GM21390 (cell line): ENCODE measurements around the gene ATRX.
"Not testable (repeated sequence)": the region's sequence is repeated elsewhere in the genome, so short reads cannot be mapped to it uniquely, and the experiment has no call there.

ENCODE experiments used
- ATAC-seq: cut with Tn5 transposase; IDR thresholded peaks from one replicate; pipeline ENCODE4 v1.9.1; 2021; ENCODE audit not compliant: unreplicated experiment

The ATRX gene

DNA sequence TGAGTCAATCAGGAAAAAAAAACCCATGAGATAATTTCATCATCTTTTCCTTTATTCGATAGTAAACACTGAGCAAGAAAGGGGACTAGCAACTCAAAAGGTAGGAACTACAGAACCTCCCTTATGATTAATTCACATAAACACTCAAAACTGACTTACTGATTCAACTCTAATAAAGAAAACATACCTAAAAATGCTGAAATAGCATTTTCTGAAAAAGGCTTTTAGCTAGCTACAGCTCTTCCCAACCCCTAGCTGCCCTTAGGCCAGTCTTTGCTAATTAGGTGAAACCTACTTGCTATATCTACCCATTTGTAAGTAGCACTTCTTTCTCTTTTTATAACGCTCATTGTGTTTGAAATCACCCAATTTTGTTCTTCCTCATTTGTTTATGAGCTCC, 150.6 kb downstream of the ATRX start:
- ATAC-seq: no peak

DNA sequence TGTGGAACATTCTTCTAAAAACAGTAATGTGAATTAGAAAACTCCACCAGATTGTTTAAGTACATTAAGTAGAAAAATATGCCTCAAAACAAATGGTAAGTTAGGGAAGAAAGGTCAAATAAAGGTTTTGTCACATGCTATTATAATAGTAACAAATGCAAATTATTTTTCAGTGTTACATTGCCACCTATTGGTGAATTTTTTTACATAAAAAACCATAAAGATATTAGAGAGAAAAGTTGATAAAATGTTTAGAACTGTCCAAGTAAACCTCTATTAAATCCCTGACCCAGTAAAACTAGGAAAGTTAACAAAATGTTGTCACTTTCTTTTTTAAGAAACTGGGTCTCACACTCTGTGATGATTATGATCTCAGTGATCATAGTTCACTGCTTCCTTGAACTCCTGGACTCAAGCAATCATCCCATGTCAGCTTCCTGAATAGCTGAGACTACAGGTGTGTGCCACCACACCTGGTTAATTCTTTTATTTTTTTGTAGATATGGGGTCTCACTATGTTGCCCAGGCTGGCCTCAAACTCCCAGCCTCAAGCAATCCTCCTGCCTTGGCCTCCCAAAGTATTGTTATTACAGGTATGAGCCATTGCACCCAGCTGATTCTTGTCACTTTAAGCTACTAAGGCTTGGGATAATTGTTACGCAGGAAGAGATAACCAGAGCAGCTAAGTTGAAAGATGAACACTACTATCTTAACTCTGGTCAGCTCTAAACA, 157.6 kb downstream of the ATRX start:
- no peak for ATAC-seq

DNA sequence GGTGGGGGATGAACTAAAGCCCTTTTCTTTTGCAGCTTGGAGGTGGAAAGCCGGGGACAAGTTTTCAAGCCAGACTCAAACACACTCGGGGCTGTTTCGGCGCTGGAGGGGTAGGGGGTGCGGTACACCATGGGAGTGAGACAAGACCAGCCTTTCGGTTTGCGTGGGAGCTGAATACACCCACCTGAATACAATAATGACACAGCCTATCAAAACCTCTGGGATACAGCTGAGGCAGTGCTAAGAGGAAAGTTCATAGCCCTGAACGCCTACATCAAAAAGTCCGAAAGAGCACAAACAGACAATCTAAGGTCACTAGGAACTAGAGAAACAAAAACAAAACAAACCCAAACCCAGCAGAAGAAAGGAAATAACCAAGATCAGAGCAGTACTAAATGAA, 163.3 kb downstream of the ATRX start:
- no peak for ATAC-seq

DNA sequence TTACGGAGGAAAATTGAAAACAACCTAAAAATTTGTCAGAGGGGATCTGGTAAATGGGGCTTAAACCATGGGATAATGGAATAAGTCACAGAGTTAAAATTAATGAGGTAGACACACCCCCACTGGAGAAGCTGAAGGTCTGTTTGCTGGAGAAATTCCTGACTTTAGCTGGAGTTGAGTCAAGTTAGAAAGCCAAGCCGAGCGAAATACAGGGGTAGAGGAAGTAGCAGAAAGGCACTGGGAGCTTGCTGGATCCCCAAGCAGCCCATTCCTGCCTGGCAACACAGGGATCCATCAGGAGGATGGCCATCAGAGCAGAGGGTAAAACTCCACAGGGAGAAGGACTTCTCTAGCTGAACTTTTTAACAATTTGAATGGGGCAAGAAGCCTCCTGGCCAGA, 163.8 kb downstream of the ATRX start:
- no peak for ATAC-seq

DNA sequence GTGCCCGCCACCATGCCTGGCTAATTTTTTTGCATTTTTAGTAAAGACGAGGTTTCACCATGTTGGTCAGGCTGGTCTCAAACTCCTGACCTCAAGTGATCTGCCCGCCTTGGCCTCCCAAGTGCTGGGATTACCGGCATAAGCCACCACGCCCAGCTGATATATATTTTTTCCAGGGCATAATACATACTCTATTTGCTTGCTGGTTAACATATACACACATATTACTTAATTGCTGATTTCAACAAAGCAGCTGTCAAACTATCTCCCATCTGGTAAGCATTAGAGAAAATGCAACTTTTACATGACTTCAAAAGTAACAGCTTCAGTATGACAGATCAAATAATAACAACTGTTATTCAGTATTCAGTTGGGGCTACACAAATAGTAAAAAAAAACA, 164.6 kb downstream of the ATRX start:
- ATAC-seq: not testable (repeated sequence)

DNA sequence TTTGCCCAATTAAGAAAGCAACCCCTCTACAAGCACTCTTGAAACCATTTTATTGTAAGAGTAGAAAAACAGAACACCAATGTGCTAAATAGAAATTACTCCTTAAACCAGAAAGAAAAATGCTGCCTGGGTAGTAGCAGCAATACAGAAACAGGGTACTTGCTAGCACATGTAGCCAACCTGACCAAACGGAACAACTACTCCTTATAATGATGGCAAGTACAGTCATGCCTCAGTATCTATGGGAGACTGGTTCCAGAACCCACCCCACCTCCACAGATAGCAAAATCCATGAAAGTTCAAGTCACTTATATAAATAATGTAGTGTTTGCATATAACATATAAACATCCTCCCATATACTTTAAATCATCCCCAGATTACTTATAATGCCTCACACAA, 168.8 kb downstream of the ATRX start:
- ATAC-seq: no peak

DNA sequence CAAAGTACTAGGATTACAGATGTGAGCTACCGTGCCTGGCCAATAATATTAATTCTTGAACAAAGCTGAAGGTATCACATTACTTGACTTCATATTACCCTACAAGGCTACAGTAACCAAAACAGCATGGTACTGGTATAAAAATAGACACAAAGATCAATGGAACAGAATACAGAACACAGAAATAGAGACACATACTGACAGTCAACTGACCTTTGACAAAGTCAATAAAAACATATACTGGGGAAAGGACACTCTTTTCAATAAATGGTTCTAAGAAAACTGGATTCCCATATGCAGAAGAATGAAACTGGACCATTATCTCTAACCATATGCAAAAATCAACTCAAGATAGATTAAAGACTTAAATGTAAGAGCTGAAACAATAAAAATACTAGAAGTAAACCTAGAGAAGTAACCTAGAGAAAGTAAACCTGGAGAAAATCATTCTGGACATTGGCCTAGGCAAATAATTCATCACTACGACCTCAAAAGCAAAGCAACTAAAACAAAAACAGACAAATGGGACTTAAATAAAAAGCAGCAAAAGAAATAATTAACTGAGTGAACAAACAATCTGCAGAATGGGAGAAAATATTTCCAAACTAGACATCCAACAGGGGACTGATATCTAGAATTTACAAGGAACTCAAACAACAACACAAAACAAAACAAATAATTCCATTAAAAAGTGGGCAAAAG, 182.2 kb downstream of the ATRX start:
- ATAC-seq: no peak

DNA sequence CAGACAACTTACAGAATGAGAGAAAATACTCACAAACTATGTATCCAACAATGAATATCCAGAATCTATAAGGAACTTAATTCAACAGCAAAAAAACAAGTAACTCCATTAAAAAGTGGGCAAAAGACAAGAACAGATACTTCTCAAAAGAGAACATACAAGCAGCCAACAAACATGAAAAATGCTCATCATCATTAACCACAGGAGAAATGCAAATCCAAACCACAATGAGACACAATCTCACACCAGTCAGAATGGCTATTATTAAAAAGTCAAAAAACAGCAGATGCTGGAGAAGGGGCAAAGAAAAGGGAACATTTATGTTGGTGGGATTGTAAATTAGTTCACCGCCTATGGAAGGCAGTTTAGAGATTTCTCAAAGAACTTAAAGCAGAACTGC, 188.5 kb downstream of the ATRX start:
- no peak for ATAC-seq

DNA sequence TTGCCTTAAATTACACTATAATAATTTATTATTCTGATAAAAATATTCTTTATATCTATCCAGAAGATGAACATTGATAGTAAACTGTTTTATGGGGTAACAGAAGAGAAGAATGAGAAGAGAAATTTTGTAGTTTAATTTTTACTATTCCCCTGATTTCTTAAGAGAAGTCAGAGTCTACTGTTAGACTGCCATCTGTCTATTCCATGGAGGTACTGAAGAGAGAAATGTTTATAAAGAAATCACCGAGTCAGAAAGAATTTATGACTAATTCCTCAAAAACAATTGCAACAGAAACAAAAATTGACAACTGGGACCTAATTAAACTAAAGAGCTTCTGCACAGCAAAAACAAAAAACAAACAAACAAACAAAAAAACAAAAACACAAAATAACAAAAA, 188.9 kb downstream of the ATRX start:
- ATAC-seq: no peak

DNA sequence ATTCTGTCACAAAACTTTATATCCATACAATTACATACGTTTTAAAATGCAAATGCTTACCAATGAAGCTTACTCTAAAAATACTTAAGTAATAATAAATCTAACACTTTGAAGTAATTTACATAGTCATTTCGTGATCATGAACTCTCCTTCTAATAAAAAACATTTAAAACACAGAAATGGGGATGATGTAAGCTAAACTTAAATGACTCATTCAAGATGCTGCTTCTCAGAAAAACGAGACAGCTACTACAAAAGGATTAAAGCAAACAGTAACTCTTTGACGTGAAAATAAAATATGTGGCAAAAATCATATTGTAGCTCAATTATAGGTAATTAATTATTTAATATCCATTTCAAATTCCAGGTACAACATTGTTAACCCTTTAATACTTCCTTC, 190.2 kb downstream of the ATRX start:
- ATAC-seq: no peak

DNA sequence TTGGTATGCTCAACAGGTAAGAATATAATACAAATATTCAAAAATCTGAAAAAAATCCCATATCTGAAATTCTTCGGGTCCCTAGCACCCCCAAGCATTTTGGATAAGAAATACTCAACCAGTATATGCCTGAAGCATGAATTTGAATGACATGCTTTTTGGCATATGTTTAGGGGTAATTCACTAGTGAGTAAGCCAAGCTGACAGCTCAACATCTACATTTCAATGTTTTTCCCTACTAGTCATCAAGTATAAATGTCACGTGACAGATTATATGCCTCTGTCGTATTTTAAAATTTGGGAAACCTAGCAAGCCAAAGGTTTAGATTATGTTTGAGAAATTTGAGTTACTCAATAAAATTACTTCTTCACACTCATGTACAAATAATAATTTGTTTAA, 213.7 kb downstream of the ATRX start:
- ATAC-seq: no peak

DNA sequence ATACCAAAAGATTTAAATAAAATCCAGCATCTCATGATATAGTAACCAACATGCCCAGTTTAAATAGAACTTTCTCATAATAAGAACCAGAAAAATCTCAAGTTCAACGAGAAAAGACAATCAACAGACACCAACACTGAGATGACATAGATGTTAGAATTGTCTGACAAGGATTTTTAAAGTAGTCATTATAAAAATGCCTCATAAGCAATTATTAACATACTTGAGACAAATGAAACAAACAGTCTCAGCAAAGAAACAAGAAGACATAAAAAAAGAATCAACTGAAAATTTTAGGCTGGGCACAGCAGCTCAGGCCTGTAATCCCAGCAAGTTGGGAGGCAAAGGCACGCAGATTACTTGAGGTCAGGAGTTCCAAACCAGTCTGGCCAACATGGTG, 220.7 kb downstream of the ATRX start:
- no peak for ATAC-seq

DNA sequence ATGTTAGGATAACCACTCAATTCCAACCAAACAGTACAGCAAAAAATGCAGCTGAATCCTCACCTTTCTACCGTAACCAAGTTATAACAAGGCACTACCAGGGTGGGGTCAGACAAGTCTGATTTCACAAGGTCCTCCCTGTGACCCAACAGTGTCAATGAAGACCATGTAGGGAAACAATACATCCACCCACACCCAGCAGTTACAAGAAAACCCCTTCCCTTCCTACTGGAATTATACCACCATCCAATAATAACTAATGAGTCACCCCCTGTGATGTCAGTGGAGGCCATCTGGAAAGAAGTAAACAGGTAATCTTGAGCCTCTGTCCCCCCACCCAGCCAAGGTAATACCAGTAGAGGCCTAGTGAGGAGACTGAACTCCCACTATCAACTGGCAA, 221.2 kb downstream of the ATRX start:
- no peak for ATAC-seq

DNA sequence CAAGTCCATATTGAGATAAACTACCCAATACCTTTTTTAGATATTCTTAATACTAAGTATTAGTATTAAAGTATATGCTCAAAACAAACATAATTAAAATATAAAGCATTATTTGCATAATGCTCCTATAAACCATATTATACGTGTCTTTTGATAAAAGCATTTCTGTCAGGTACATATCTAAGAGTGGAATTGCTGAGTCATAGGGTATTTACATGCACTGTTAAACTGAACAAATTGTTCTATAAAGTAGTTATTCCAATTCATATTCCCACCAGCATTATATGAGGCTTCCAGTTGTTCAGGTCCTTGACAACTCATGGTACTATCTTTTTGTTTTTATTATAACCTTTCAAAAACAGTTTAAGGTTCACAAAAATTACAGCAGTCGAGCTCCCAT, 224.6 kb downstream of the ATRX start:
- no peak for ATAC-seq

DNA sequence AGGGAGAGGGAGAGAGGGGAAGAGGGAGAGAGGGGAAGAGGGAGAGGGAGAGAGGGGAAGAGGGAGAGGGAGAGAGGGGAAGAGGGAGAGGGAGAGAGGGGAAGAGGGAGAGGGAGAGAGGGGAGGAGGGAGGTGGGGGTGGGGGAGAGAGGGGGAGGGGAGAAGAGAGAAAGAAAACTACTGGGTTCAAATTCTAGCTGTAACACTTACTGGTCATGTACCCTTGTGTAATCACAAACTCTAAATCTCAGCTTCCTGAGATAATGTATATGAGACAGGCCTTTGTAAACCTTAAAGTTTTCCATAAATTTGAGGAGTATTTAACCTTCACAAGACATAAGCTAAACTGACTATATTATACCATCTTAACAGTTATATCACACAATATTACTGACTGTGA, 229.7 kb downstream of the ATRX start:
- ATAC-seq: no peak

DNA sequence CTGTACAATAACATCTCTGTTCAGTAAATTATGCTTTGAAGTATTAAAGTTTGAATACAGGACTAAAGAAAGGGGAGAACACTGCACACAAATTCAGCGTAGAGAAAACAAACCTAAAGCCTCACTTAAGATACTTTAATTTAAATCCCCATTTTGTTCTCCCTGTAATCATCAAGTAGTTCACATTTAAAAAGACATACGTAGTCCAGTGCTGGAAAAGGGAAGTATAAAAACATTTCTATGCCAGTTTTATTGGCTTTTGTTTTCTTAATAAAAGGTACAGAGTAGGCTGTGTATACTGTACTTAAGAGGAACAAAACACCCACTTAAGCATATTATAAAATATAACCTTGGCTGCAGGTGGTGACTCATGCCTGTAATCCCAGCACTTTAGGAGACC, 237.3 kb downstream of the ATRX start:
- no peak for ATAC-seq

DNA sequence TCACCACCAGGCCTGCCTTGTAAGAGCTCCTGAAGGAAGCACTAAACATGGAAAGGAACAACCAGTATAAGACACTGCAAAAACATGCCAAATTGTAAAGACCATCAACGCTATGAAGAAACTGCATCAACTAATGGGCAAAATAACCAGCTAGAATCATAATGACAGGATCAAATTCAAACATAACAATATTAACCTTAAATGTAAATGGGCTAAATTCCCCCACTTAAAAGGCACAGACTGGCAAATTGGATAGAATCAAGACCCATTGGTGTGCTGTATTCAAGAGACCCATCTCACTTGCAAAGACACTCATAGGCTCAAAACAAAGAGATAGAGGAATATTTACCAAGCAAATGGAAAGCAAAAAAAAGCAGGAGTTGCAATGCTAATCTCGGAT, 246.2 kb downstream of the ATRX start:
- ATAC-seq: not testable (repeated sequence)

DNA sequence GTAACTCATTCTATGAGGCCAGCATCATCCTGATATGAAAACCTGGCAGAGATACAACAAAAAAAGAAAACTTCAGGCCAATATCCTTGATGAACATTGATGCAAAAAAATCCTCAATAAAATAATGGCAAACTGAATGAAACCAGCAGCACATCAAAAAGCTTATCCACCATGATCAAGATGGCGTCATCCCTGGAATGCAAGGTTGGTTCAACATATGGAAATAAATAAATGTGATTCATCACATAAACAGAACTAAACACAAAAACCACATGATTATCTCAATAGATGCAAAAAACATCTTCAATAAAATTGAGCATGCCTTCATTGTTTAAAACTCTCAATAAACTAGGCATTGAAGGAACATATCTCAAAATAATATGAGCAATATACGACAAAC, 254.8 kb downstream of the ATRX start:
- not testable (repeated sequence) for ATAC-seq

DNA sequence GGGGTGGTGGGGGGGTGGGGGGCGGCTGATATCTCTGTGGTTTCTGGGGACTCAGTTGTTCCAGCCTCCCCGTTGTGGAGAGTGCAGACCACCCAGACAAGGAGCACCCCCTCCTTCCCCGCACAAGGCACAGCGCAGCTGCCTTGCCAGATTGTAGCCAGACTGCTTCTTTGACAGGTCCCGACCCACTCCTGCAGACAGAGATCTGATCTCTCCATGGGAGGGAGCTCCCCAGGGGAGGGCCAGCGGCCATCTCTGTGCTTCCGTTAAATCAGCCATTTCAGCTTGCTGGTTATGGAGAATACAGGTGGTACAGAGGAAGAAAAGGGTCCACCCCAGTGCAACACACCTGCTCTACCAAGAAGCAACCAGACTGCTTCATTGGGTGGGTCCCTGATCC, 258.0 kb downstream of the ATRX start:
- no peak for ATAC-seq

DNA sequence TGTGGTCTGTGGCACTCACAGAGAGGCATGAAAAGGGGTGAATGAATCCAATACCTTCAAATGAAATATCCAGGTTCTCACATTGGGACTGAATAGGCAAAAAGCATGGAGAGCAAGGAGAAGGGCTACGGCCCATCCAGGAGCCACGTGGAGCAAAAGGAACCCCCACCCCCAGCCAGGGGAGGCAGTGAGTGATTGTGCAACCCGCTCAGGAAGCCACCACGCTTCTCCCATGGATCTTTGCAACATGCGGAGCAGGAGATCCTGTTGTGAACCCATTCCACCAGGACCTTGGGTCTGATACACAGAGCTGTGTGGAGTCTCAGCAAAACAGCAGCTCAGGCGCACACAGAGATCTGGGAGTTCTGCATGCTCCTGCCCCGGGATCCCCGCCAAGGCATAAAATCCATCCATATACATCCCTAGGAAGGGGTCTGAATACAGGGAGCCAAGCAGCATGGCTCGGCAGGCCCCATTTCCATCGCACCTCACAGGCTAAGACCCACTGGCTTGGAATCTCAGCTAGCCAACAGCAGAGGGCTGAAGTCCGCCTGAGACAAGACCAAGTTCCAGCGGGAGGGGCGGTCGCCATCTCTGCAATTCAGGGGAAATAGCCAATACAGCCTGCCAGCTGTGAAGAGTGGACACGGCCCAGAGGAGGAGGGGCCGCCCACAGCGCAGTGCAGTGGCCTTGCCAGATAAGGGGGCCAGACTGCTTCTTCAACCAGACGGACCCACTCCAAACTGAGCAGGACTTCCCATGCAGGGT, 258.6 kb downstream of the ATRX start:
- no peak for ATAC-seq

DNA sequence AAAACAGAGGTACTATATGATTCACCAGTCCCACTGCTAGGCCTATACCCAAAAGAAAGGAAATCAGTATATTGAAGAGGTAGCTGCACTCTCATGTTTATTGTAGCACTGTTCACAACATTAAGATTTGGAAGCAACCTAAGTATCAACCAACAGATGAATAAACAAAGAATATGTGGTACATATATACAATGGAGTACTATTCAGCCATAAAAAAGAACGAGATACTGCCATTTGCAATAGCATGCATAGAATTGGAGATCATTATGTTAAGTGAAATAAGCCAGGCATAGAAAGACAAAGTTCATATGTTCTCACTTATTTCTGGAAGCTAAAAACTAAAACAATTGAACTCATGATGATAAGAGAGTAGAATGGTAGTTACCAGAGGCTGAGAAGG, 266.3 kb downstream of the ATRX start:
- ATAC-seq: no peak

DNA sequence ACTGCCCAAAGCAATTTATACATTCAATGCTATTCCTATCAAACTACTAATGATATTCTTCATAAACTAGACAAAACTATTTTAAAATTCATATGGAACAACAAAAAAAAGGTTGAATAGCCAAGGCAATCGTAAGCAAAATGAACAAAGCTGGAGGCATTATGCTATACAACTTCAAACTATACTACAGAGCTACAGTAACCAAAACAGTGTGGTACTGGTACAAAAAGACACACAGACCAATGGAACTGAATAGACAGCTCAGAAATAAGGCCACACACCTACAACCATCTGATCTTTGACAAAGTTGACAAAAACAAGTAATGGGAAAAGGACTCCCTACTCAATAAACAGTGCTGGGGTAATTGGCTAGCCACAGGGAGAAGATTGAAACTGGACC, 271.8 kb downstream of the ATRX start:
- ATAC-seq: no peak
